Neural progenitor cell (in vitro differentiated cells): ENCODE measurements around the gene HSPBAP1.

Source experiments
- CTCF ChIP-seq: fragments of 200-600 bp; sonication (generic); IDR thresholded peaks from 2 replicates; pipeline ENCODE4 v1.5.1; 2017; ENCODE audit warnings: antibody characterized with exemption, mild to moderate bottlenecking
- EZH2 ChIP-seq: fragments of 200-600 bp; sonication (generic); IDR thresholded peaks from 2 replicates; pipeline ENCODE4 v1.6.1; 2017; ENCODE audit warnings: antibody characterized with exemption, mild to moderate bottlenecking, moderate library complexity
- EZH2phosphoT487 ChIP-seq: fragments of 200-600 bp; sonication (generic); IDR thresholded peaks from 2 replicates; pipeline ENCODE4 v1.6.1; 2017; ENCODE audit warnings: antibody characterized with exemption

DNA sequence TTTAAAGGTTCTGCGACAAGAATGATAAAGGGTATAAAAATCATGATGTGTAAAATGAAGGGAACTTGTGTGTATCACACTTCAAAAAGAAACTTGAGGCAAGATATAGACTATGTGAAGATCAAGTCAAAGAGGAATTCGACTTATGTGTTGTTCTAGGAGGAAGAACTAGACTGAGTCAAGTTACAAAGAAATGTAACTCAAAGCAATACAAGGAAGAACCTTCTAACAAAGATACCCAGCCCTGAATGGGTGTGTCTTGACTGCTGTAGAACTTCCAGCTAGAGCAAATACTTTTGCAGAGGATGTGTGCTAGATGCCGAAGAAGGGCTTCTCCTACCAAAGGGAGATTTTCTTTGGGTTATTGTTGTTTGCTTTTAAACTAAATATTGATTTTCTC, 3.7 kb upstream of the HSPBAP1 start:
- TF ChIP-seq EZH2 (no peak), CTCF (no peak), EZH2phosphoT487 (no peak)
